Uterus (tissue), 4 donors: ENCODE results near the gene ZNF136. TPM values are rescaled to one million over a fixed set of nuclear protein-coding genes. Genes with fewer than 3 reads are reported as not detected.

Source experiments
- DNase-seq, 2 donors: peaks; one replicate each; pipeline ENCODE4 v3.0.0-alpha.2; 2019 to 2020
- H3K27ac ChIP-seq, 2 donors: fragments of 200-600 bp; sonication (generic); 1 replicate in 1 of 2; 2 replicates in 1 of 2; pipeline ENCODE4 v1.5.1; 2016 to 2018
- H3K27me3 ChIP-seq, 2 donors: fragments of 200-600 bp; sonication (generic); one replicate each; pipeline ENCODE4 v1.5.1; 2018 to 2019; ENCODE audit warnings: control low read depth in 1 of 2
- H3K36me3 ChIP-seq, 2 donors: fragments of 200-600 bp; sonication (generic); one replicate each; pipeline ENCODE4 v1.5.1; 2019; ENCODE audit warnings: control low read depth in 1 of 2
- H3K4me1 ChIP-seq, 2 donors: fragments of 200-600 bp; sonication (generic); one replicate each; pipeline ENCODE4 v1.5.1; 2018 to 2019; ENCODE audit warnings: control low read depth in 1 of 2
- H3K4me3 ChIP-seq, 2 donors: fragments of 200-600 bp; sonication (generic); 1 replicate in 1 of 2; 2 replicates in 1 of 2; pipeline ENCODE4 v1.5.1; 2018 to 2019; ENCODE audit warnings: mild to moderate bottlenecking in 1 of 2
- H3K9me3 ChIP-seq, 2 donors: fragments of 200-600 bp; sonication (generic); one replicate each; pipeline ENCODE4 v1.5.1; 2019; ENCODE audit warnings: control low read depth in 1 of 2
- POLR2A ChIP-seq, 2 donors: fragments of 450-650 bp; IDR thresholded peaks; one replicate each; pipeline ENCODE4 v1.6.1; 2016; ENCODE audit warnings: antibody characterized with exemption in 2 of 2, mild to moderate bottlenecking in 1 of 2, moderate library complexity in 1 of 2
- intact Hi-C: fragments of 100-400 bp; cut with DNase I; formaldehyde crosslinking; loops from one replicate; pipeline ENCODE4 v1.15.1; 2023; ENCODE audit warnings: low total_unique reads
- total RNA-seq, 4 donors: library from RNA; depleted of rRNA in 3 of 4; stranded (reverse); fragments of >200 nt in 3 of 4; gene quantifications; one replicate each; pipeline versions ENCODE4 v1.1.0 to v1.2.4, GENCODE V29; 2014 to 2023
- TF ChIP-seq, protein P1 (sequence below), 4 experiments: fragments of 200-600 bp in 2 of 4; fragments of 450-650 bp in 2 of 4; sonication (generic) in 2 of 4; IDR thresholded peaks; one replicate each; pipeline ENCODE4 v1.5.1; 2016 to 2019; ENCODE audit warnings: antibody characterized with exemption in 4 of 4, mild to moderate bottlenecking in 2 of 4, moderate library complexity in 1 of 4
- donor health status: DM: yes; HTN: yes; CAD: no.

The ZNF136 gene
- total RNA-seq, 4 donors from 2014 or later = 2.1 to 31.7 (median 13.0) TPM

DNA sequence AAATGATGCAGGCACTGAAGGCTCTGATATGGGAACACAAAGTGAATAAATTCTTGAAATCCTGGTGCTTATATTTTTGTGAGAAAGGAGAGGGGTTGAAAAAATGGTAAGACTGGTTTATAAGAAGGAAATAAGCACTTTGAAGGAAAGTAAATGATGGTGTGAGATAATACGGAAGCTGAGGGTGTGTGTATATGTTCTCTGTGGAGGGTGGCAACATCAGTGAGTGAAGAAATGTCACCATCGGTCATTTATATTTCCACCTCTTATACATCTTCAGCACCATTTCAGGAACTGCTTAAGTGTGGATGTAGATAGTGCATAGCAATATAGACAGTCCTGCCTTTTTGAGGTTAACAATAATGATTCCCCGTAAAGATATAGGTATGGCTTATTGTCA is 17.5 kb downstream of the ZNF136 start:
- H3K36me3 ChIP-seq = no peaks in the 10 kb centered on the region
- H3K4me3 ChIP-seq = no peak overlapping the region
- no peak overlapping the region for H3K27ac ChIP-seq
- no peaks in the 10 kb centered on the region for H3K27me3 ChIP-seq
- TF ChIP-seq, protein P1, sequence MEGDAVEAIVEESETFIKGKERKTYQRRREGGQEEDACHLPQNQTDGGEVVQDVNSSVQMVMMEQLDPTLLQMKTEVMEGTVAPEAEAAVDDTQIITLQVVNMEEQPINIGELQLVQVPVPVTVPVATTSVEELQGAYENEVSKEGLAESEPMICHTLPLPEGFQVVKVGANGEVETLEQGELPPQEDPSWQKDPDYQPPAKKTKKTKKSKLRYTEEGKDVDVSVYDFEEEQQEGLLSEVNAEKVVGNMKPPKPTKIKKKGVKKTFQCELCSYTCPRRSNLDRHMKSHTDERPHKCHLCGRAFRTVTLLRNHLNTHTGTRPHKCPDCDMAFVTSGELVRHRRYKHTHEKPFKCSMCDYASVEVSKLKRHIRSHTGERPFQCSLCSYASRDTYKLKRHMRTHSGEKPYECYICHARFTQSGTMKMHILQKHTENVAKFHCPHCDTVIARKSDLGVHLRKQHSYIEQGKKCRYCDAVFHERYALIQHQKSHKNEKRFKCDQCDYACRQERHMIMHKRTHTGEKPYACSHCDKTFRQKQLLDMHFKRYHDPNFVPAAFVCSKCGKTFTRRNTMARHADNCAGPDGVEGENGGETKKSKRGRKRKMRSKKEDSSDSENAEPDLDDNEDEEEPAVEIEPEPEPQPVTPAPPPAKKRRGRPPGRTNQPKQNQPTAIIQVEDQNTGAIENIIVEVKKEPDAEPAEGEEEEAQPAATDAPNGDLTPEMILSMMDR (IDR thresholded peaks at IDR 0.05) = no peak
- TF ChIP-seq POLR2A (IDR thresholded peaks at IDR 0.05) = no peak
- no peak for DNase-seq
- H3K4me1 ChIP-seq = no peaks in the 10 kb centered on the region
- intact Hi-C loops = no loop called here
- peaks cover 0 to 5% of the 10 kb centered on the region in 2 donors for H3K9me3 ChIP-seq

DNA sequence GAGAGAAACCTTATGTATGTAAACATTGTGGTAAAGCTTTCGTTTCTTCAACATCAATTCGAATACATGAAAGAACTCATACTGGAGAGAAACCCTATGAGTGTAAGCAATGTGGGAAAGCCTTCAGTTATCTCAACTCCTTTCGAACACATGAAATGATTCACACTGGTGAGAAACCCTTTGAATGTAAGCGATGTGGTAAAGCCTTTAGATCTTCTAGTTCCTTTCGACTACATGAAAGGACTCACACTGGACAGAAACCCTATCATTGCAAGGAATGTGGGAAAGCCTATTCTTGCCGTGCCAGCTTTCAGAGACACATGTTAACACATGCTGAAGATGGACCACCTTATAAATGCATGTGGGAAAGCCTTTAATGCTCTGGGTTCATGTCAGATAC is 24.7 kb downstream of the ZNF136 start:
- Histone ChIP-seq H3K4me3 (no peak overlapping the region), H3K27ac (no peak overlapping the region), H3K36me3 (no peaks in the 10 kb centered on the region), H3K27me3 (no peaks in the 10 kb centered on the region), H3K9me3 (peaks cover 0 to 63% of the 10 kb centered on the region in 2 donors), H3K4me1 (no peaks in the 10 kb centered on the region)
- no peak for DNase-seq
- no peak for TF ChIP-seq POLR2A (IDR thresholded peaks at IDR 0.05)
- TF ChIP-seq, protein P1 (IDR thresholded peaks at IDR 0.05) = no peak
- intact Hi-C loops = no loop called here

DNA sequence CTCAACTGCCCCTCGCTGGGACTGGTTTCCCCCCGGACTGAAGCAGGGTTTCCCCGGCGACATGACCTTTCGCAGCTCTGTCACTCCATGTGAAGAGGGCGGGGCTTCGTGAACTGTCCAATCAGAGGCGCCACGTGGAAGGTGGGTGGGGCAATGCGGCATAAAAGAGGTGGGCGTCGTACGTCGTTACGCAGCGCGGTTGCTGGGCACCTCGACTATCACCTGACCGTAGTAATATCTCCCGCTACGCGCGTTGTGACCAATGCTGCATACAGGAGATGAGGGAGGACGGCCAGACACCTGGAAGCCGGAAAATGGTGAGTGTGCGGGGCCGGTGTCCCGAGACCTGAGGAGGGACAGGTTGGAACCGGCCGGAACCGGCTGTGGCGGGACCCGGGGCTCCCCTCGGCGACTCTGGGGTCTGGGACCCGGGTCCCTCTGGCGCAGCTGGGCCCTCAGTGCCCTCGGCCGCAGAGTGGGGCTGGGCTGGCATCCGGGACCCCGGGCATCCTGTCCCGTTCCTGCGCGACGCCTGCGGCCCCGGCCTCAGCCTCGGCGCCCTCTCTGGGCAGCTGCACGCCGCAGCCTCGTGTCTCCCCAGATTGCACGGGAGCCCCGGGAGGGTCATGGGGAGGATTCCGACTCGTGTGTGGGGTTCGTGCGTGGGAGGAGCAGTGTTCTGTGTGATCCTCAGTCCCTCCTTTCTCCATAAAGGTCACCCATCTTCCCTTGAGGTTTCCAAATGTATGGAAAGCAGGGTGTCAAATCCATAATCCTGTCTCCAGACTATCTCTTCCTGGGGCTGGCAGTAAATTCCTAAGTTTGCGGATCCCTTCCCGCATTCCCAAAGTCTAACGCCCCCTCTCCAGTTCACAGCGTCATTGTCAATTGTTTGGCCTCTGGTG is 32.2 kb downstream of the ZNF136 start:
- TF ChIP-seq, protein P1 (IDR thresholded peaks at IDR 0.05) = no peak
- TF ChIP-seq POLR2A (IDR thresholded peaks at IDR 0.05) = peak; percentile 52 to 64
- Histone ChIP-seq H3K27ac (peak overlapping the region; percentile 53 to 78), H3K9me3 (peaks cover 0 to 31% of the 10 kb centered on the region in 2 donors), H3K4me1 (no peaks in the 10 kb centered on the region), H3K36me3 (no peaks in the 10 kb centered on the region), H3K4me3 (peak overlapping the region; percentile 49 to 51), H3K27me3 (no peaks in the 10 kb centered on the region)
- intact Hi-C loops = no loop called here
- DNase-seq = peak; percentile 67 to 81

DNA sequence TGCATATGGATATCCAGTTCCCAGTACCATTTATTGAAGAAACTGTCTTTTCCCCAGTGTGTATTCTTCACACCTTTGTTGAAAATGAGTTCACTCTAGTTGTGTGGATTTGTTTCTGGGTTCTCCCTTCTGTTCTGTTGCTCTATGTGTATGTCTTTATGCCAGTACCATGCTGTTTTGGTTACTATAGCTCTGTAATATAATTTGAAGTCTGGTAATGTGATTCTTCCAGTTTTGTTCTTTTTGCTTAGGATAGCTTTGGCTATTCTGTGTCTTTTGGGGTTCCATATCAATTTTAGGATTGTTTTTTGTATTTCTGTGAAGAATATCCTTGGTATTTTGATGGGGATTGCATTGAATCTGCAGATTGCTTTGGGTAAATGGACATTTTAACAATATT is 35.2 kb downstream of the ZNF136 start:
- Histone ChIP-seq H3K4me3 (no peak overlapping the region), H3K4me1 (no peaks in the 10 kb centered on the region), H3K9me3 (peaks cover 0 to 12% of the 10 kb centered on the region in 2 donors), H3K27me3 (no peaks in the 10 kb centered on the region), H3K36me3 (no peaks in the 10 kb centered on the region), H3K27ac (no peak overlapping the region)
- intact Hi-C loops = no loop called here
- no peak for DNase-seq
- TF ChIP-seq, protein P1 (IDR thresholded peaks at IDR 0.05) = no peak
- no peak for TF ChIP-seq POLR2A (IDR thresholded peaks at IDR 0.05)

DNA sequence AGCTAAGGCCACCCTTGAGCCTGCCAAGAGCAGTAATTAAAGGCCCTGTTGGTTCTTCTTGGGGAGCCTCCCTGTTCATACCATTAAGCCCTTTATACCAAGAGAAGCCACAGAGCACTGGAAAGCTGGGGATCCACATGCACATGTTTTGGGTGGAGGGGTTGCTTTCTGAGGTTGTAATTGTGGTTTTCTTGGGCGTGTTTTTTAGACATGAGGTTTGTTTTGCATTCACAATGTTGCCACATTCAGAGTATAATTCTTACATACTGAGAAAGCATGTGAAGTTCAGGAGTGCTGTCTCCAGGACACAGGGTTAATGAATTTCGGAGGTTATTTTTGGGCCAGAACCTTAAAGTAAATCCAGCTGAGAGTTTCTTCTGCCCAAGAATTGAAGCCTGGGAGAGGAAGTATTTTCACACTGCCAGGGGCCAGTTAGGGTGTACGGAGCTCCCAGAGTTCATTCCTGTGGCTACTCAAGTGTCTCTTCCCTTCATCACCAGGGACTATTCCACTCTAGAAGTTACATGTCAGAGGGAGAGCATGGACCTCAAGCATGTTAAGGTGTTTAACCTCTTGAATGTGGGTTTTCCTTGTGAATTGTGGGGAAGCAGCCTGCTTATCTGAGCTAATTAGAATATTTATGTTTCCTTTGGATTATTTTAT is 37.0 kb downstream of the ZNF136 start:
- TF ChIP-seq POLR2A (IDR thresholded peaks at IDR 0.05) = no peak
- TF ChIP-seq, protein P1 (IDR thresholded peaks at IDR 0.05) = no peak
- H3K4me1 ChIP-seq = no peaks in the 10 kb centered on the region
- DNase-seq = no peak
- H3K4me3 ChIP-seq = no peak overlapping the region
- peaks cover 0 to 11% of the 10 kb centered on the region in 2 donors for H3K9me3 ChIP-seq
- no peaks in the 10 kb centered on the region for H3K27me3 ChIP-seq
- intact Hi-C loops = no loop called here
- H3K27ac ChIP-seq = peak overlapping the region in 1 of 2 donors; percentile 17
- H3K36me3 ChIP-seq = no peaks in the 10 kb centered on the region
